ENCODE data around the gene FEZF1. TPM values are rescaled to one million over a fixed set of nuclear protein-coding genes. Genes with fewer than 3 reads are reported as not detected.

FEZF1 gene
- total RNA-seq, 2 experiments from 2014 or later = not detected

DNA sequence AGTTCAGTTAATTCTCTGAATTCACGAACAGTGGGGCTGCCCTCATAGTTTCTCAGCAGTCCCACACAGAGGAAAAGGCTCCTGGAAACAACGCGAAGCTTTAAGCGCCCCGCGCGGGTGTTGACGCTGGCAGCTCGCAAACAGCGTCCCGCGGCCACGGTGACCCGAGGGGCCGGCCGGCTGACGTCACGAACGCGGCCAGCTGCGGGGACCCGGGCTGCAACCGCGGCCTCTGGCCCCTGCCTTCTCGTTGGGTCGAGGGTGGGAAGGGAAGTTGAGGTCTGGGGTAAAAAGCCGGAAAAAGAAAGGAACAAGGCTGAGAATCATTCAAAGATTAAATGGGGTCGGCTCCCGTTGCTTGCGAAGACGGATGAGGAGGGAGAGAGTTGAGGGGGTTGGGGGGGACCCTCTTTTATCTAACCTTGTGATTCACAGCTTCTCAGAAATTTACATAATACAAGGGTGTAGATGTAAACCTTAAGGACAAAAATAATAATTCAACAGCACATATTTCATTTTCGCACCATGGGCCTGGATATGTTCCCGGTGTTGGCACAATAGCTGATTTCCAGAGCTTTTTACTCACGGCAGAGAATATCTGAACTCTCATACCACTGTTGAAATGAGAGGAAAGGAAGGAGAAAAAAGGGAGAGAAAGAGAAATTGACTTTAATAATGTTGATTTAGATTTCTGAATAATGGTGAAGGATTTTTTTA, 7.3 kb upstream of the FEZF1 start:
- Histone ChIP-seq H4K20me1 (ENCODE audit: insufficient read depth, low read length) (no peaks in the 10 kb centered on the region), H2AFZ (ENCODE audit: low read length) (no peak overlapping the region), H3K79me2 (ENCODE audit: insufficient read depth, low read depth, low read length) (no peaks in the 10 kb centered on the region), H3K36me3 (ENCODE audit: insufficient read depth, low read length) (no peaks in the 10 kb centered on the region), H3K9me2 (ENCODE audit: insufficient read depth, low read length) (no peaks in the 10 kb centered on the region), H3K9me3 (ENCODE audit: low read length) (no peaks in the 10 kb centered on the region), H3K4me2 (ENCODE audit: low read length) (no peak overlapping the region), H3K27ac (ENCODE audit: low read depth, low read length, poor library complexity, severe bottlenecking) (no peak overlapping the region), H3K4me3 (ENCODE audit: low read depth, low read length, poor library complexity, severe bottlenecking) (no peak overlapping the region), H3K4me1 (ENCODE audit: insufficient read depth, low read length, poor library complexity, severe bottlenecking) (no peaks in the 10 kb centered on the region)
- ChIA-PET POLR2A (interaction anchor here (0.5 kb wide), 1 partner anchor 1307 kb away, joined by 6 read pairs; no protein-coding TSS in a partner anchor), CTCF (ENCODE audit: unreplicated experiment) (no interaction called here)
- no peak for DNase-seq (ENCODE audit: low spot score)
- TF ChIP-seq, protein P1, sequence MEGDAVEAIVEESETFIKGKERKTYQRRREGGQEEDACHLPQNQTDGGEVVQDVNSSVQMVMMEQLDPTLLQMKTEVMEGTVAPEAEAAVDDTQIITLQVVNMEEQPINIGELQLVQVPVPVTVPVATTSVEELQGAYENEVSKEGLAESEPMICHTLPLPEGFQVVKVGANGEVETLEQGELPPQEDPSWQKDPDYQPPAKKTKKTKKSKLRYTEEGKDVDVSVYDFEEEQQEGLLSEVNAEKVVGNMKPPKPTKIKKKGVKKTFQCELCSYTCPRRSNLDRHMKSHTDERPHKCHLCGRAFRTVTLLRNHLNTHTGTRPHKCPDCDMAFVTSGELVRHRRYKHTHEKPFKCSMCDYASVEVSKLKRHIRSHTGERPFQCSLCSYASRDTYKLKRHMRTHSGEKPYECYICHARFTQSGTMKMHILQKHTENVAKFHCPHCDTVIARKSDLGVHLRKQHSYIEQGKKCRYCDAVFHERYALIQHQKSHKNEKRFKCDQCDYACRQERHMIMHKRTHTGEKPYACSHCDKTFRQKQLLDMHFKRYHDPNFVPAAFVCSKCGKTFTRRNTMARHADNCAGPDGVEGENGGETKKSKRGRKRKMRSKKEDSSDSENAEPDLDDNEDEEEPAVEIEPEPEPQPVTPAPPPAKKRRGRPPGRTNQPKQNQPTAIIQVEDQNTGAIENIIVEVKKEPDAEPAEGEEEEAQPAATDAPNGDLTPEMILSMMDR (conservative IDR thresholded peaks at IDR 0.05; ENCODE audit: low read length) = no peak
- no peak for TF ChIP-seq EZH2phosphoT487 (IDR thresholded peaks at IDR 0.05; ENCODE audit: borderline replicate concordance, low read depth, low read length)
- intact Hi-C loops (cut with micrococcal nuclease; ENCODE audit: unreplicated experiment) = no loop called here
- no TSS peak for BruUV-seq (replicated peaks)

DNA sequence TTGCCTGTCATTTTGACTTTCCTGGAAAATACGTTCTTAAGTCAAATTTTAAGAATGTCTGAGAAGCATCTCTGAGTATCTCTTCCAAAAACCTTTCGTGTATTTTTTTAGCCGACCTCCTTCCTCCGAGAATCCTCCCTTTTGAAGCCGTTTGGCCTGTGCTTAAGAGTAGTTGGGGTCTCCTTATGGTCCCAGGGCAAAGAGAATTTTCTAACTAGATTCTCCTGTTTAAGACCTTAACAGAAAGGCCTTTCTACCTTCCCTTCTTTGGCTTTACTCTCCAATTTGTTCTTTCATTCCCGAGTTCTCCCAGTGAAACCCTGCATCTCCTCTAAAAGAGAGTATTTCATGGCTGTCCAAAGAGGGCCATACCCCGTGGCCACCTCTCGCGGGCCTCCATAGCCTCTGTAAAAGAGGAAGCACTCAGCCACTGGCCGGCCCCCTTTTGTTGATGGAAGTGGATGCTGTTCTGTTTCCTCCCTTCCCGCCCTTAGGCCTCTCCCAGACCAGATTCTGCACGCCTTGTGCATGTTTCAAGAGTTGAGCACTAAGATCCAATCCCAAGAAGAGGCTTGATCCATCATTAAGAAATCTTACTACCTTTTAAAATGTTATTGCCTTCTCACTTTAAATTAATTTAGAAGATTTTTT, 6.6 kb upstream of the FEZF1 start:
- Histone ChIP-seq H3K4me1 (ENCODE audit: insufficient read depth, low read length, poor library complexity, severe bottlenecking) (no peaks in the 10 kb centered on the region), H3K79me2 (ENCODE audit: insufficient read depth, low read depth, low read length) (no peaks in the 10 kb centered on the region), H3K9me3 (ENCODE audit: low read length) (no peaks in the 10 kb centered on the region), H2AFZ (ENCODE audit: low read length) (no peak overlapping the region), H3K9me2 (ENCODE audit: insufficient read depth, low read length) (no peaks in the 10 kb centered on the region), H3K27ac (ENCODE audit: low read depth, low read length, poor library complexity, severe bottlenecking) (no peak overlapping the region), H3K4me3 (ENCODE audit: low read depth, low read length, poor library complexity, severe bottlenecking) (no peak overlapping the region), H3K4me2 (ENCODE audit: low read length) (no peak overlapping the region), H3K36me3 (ENCODE audit: insufficient read depth, low read length) (no peaks in the 10 kb centered on the region), H4K20me1 (ENCODE audit: insufficient read depth, low read length) (no peaks in the 10 kb centered on the region)
- intact Hi-C loops (cut with micrococcal nuclease; ENCODE audit: unreplicated experiment) = no loop called here
- no TSS peak for BruUV-seq (replicated peaks)
- CTCF ChIA-PET (ENCODE audit: unreplicated experiment) = no interaction called here
- TF ChIP-seq, protein P1 (conservative IDR thresholded peaks at IDR 0.05; ENCODE audit: low read length) = no peak
- TF ChIP-seq EZH2phosphoT487 (IDR thresholded peaks at IDR 0.05; ENCODE audit: borderline replicate concordance, low read depth, low read length) = no peak
- DNase-seq (ENCODE audit: low spot score) = no peak
- POLR2A ChIA-PET = no interaction called here
